Ramos (cell line): ENCODE results near the gene PVALEF.

ENCODE experiments used
- in situ Hi-C: fragments of 300-500 bp; cut with MboI; formaldehyde crosslinking; loops from one replicate; pipeline ENCODE4 v1.14.3; 2022; ENCODE audit warnings: low sequenced_read_pairs; ENCODE audit not compliant: unreplicated experiment

The PVALEF gene

DNA sequence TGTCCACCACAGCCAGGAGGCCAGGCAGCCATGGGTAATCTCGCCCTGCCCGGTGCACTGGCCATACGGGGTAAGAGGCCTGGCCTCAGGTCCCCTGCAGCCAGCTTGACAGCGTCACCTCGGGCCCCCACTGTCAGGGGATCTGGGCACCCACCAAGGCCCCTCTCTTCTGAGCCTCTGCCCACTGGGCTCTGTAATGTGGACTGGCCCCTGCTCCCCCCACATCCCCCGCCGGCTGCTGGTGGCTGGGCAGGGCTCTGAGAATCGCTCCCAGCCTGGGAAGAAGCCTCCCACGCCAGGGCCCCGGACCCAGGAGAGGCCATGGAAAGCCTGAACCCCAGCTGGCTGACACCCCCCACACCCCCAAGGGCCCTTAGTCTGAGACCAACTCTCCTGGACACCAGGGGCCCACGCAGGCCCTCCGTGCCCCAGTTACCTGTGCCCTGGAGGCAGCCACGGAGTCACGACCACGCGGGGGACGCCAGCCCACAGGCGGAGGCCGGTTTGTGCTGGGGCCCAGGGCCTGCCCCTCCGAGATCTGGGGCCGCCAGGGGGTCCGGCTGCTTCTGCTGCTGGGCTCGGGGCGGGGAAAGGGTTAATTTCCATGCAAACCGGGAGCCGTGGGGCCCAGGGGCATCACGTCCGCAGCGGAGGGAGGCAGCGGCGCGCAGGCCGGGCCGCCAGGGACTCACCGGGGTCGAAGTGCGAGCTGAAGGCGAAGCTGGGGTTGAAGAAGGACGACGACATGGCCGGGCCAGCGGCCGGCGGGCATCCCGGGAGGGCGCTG, at the start of gene PVALEF:
Gene PVALEF (plus strand): TSS at position 262 of the 787 bp plus-strand sequence. CDS start 15,720 bp downstream, outside the sequence.
- in situ Hi-C loops: no loop called here

DNA sequence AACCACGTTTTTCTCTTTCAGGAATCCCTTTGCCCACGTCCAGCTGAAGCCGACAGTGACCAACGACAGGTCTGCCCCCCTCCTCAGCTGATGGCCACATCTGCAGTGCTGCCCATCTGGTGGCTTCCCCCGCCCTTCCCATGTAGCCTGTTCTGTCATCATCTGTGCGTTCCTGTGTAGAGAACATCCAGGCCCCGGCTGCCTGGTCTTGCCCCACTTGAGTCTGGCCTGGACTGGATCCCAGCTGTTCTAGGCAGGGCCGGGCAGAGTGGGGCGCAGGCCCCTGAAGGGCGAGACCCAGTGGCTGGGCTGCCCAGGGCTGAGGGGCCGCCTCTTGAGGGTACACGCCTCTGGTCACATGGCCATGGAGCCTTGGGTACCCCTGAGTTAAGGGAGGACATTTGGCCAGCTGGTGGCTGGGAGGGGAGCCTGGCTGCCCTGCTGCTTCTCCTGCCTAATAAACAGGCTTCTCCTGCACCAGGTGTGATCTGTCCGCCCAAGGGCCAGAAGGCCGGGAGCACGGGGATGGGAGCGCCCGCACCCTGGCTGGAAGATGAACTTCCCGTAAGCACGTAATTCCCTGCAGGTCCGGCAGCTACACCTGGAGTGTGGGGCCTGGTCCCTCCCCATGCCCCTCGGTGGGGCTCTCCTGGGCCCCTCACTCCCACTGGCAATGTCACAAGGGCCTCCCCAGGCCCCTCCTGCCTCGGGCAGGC, 49.4 kb upstream of the PVALEF start:
- in situ Hi-C loops: no loop called here

- in situ Hi-C loops: no loop called here
Observed at GRCh38 chr17:81116704-81117103, 48.6 kb upstream of the PVALEF start.

- in situ Hi-C loops: no loop called here
Observed at GRCh38 chr17:81117672-81118198, 47.6 kb upstream of the PVALEF start.

- in situ Hi-C loops: no loop called here
Observed at GRCh38 chr17:81118308-81119221, 46.7 kb upstream of the PVALEF start.

GRCh38 chr17:81119223-81120148, 45.8 kb upstream of the PVALEF start:
- in situ Hi-C loops: no loop called here

- in situ Hi-C loops: no loop called here
Observed at GRCh38 chr17:81120149-81120484, 45.2 kb upstream of the PVALEF start.

DNA sequence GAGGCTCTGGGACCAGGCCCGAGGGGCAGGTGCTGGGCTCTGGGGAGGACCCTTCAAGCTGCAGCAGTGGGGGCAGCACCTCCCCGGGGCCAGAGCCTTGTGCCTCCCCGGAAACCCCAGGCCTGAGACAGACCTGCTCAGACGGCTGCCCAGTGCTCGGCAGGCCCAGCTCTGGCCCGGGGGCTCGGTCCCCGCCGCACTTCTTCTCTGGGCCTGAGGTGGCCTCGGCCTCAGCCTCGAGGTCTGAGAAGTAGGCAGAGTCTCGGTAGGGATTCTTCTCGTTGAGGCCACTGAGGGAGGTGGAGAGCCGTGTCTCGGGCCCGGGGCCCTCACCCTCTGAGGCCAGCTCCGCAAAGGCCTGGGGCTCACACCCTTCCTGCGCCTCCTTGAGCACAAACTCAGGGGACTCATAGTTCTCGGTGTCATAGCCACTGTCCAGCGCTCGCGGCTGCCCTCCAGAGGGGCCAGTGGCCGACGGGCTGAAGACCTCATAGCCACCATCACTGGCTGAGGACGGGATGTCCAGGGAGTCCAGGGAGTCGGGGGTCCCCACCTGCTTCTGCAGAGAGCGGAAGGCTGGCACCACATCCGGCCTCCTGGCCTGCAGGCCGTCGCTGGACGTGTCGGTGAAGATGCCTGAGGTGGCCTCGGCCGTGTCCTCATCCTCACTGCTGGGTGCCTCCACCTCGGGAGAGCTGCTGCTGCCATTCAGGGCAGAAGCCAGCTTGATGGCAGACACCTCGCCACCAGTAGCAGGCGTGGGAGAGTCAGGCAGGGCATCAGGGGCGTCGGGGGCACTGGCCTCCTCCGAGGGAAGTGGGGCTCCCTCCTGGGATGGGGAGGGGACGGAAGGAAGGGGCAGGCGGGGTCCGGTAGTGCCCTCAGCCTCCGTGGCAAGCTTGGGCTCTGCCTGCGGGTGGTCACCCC, 44.3 kb upstream of the PVALEF start:
- in situ Hi-C loops: no loop called here

DNA sequence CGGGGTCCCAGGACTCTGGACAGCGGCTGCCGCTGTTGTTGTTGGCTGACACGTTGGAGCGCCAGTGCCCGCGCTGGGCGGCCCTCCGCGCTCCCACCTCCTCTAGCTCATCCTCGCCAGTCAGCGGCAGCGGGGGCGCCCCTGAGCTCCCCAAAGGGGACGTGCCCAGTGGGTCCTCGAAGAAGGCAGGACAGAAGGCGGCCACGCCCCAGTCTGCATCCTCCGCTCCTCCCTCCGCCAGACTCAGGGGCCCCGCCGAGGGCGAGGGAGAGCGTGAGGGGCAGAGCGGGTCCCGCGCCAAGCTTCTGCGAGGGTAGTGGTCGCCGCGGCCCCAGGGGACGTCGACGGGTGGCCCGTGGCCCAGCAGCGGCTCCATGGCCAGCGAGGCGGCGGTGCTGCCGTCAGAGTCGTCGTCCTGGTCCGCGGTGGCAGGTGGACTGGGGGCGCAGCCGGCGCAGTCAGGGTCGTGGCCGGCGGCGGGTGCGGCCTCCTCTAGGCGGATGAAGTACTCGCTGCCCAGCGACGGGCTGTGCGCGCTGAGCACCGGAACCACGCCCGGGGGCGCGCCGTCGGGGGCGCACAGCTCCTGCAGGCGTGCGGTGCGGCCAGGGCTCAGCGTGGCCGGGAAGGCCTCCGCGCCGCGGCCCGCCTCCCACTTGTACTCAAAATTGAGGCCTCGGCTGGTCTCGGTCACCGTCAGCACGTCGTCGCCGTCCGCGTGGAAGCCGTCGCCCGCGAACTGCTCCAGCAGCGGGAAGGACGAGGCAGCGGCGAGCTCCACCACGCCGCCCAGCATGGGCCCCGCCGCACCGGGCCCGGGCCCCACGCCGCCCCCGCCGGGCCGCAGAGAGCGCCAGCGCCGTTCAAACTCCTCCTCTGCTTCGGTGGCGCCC, 43.2 kb upstream of the PVALEF start:
- in situ Hi-C loops: no loop called here

- in situ Hi-C loops: no loop called here
Observed at GRCh38 chr17:81123052-81124048, 42.0 kb upstream of the PVALEF start.

GRCh38 chr17:81124377-81124776, 40.9 kb upstream of the PVALEF start:
- in situ Hi-C loops: no loop called here

- in situ Hi-C loops: no loop called here
Observed at GRCh38 chr17:81125573-81126081, 39.7 kb upstream of the PVALEF start.

DNA sequence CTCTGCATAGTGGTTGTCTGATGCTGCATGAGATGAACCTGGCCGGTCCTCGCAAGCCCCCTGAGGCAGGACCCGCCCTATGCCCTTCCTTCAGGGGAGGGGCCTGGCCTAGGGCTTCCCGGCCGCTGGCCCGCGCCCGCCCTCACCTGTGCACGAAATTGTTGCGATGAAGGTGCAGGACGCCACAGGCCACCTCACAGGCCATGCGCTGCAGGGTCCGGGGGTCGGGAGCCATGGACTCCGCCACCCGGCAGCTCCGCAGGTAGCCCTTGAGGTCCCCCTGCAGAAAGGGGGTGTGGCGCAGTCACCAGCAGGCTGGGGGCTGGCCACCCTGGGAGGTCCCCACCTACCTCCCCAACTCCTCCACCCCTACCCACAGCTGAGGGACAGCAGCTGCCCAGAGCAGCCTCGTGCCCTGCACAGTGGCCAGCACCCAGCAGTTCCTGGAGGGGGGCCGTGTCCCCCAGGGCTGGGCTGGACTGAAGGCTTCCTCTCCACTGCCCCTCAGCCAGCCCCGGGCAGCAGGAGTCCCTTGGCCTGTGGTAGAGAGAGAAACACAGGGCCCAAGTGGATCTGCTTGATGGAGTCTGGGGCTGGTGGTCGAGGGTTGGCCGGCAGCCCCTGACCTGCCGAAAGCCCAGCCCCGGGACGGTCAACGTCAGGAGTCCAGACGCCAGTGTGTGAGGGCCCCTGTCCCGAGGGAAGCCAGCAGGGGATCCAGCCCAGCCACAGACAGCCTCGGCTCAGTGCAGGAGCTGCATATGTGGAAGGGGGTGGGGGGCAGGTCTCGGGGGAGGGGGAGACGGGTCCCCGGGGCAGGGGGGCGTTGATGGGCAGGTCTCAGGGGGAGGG, 38.8 kb upstream of the PVALEF start:
- in situ Hi-C loops: no loop called here

DNA sequence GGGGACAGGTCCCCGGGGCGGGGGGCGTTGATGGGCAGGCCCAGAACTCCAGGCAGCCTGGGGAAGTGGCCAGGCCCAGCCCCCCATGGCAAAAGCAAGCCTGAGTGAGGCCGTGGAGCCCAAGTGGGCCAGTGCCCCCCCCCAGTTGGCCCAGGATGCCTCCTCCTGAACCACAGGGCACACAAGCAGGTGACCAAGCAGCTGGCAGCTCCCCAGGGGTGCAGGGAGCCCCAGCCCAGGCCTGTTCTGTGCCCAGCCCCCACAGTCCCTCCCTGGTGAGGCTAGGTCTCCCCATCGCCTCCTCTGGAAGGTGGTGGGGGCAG, 38.2 kb upstream of the PVALEF start:
- in situ Hi-C loops: no loop called here

- in situ Hi-C loops: no loop called here
Observed at GRCh38 chr17:81127526-81128177, 37.7 kb upstream of the PVALEF start.
